PC-3 (cell line): ENCODE results near the gene KIT. TPM values are rescaled to one million over a fixed set of nuclear protein-coding genes. Genes with fewer than 3 reads are reported as not detected.
A peak's percentile ranks its signal among the peaks of the same experiment; 100 is the strongest.

Experiments
- ATAC-seq: fragments of 200-7000 bp; cut with Tn5 transposase; 2 replicates; pipeline ENCODE4 v1.9.1; 2020; ENCODE audit warnings: mild to moderate bottlenecking, moderate library complexity
- BruUV-seq: library from RNA; stranded (reverse); fragments of 400-500 nt; replicated peaks from 2 replicates; lab custom pipeline; 2021; lab: Mats Ljungman, UMichigan
- CTCF ChIA-PET: fragments of 300-600 bp; sonication (Branson Sonifier 250); formaldehyde crosslinking; loops from one replicate; lab custom pipeline; 2022; ENCODE audit warnings: antibody characterized with exemption; lab: Charles Lee
- POLR2A ChIA-PET: fragments of 300-600 bp; sonication (Branson Sonifier 250); formaldehyde crosslinking; loops from one replicate; lab custom pipeline; 2022; ENCODE audit warnings: antibody characterized with exemption; ENCODE audit not compliant: unreplicated experiment; lab: Charles Lee
- DNase-seq: peaks from one replicate; pipeline ENCODE4 v3.0.0-alpha.2; 2015
- H2AFZ ChIP-seq: fragments of 300-600 bp; sonication (generic); 2 replicates; pipeline ENCODE4 v1.6.0; 2016; ENCODE audit warnings: antibody characterized with exemption, low read length
- H3F3A ChIP-seq: fragments of 300-600 bp; sonication (generic); one replicate; pipeline ENCODE4 v1.6.0; 2017; ENCODE audit warnings: antibody characterized with exemption, low read length, control low read depth, mild to moderate bottlenecking; ENCODE audit not compliant: unreplicated experiment
- H3K27ac ChIP-seq: fragments of 300-600 bp; sonication (generic); 2 replicates; pipeline ENCODE4 v1.5.1; 2016; ENCODE audit warnings: mild to moderate bottlenecking, low read length
- H3K27me3 ChIP-seq: fragments of 300-600 bp; sonication (generic); 2 replicates; pipeline ENCODE4 v1.6.1; 2016; ENCODE audit warnings: low read length, mixed read lengths
- H3K36me3 ChIP-seq: fragments of 300-600 bp; sonication (generic); 2 replicates; pipeline ENCODE4 v1.6.1; 2016; ENCODE audit warnings: low read depth, mixed run types, low read length, mixed read lengths
- H3K4me1 ChIP-seq: fragments of 300-600 bp; sonication (generic); 2 replicates; pipeline ENCODE4 v1.5.1; 2016; ENCODE audit warnings: low read length; ENCODE audit not compliant: insufficient read depth
- H3K4me2 ChIP-seq: fragments of 300-600 bp; sonication (generic); 2 replicates; pipeline ENCODE4 v1.6.0; 2016; ENCODE audit warnings: low read length
- H3K4me3 ChIP-seq: fragments of 300-600 bp; sonication (generic); 2 replicates; pipeline ENCODE4 v1.5.1; 2016; ENCODE audit warnings: mild to moderate bottlenecking, low read length, mixed read lengths
- H3K79me2 ChIP-seq: fragments of 300-600 bp; sonication (generic); 2 replicates; pipeline ENCODE4 v1.6.1; 2017; ENCODE audit warnings: low read length, mixed read lengths
- H3K9ac ChIP-seq: fragments of 300-600 bp; sonication (generic); 2 replicates; pipeline ENCODE4 v1.6.0; 2016; ENCODE audit warnings: mild to moderate bottlenecking, low read length
- H3K9me2 ChIP-seq: fragments of 300-600 bp; sonication (generic); replicated peaks from 2 replicates; pipeline ENCODE4 v1.6.1; 2016; ENCODE audit warnings: mixed run types, low read length, mixed read lengths
- H3K9me3 ChIP-seq: fragments of 300-600 bp; sonication (generic); 2 replicates; pipeline ENCODE4 v1.6.1; 2016; ENCODE audit warnings: low read length, mixed read lengths
- H4K20me1 ChIP-seq: fragments of 300-600 bp; sonication (generic); 2 replicates; pipeline ENCODE4 v1.6.1; 2016; ENCODE audit warnings: low read length, mixed read lengths
- CTCF ChIP-seq: fragments of 300-600 bp; sonication (generic); conservative IDR thresholded peaks from 2 replicates; pipeline ENCODE4 v1.5.1; 2017; ENCODE audit warnings: antibody characterized with exemption, low read depth, mild to moderate bottlenecking, low read length
- EZH2 ChIP-seq: fragments of 300-600 bp; sonication (generic); IDR thresholded peaks from one replicate; pipeline ENCODE4 v1.6.1; 2017; ENCODE audit warnings: antibody characterized with exemption, mild to moderate bottlenecking, low read length; ENCODE audit not compliant: unreplicated experiment
- EZH2phosphoT487 ChIP-seq: fragments of 300-600 bp; sonication (generic); IDR thresholded peaks from 2 replicates; pipeline ENCODE4 v1.6.1; 2018; ENCODE audit warnings: mild to moderate bottlenecking, antibody characterized with exemption, low read length, borderline replicate concordance
- intact Hi-C: fragments of 100-400 bp; cut with micrococcal nuclease; formaldehyde crosslinking; loops from 2 replicates; pipeline ENCODE4 v1.9.0; 2023
- total RNA-seq: library from RNA; depleted of rRNA; stranded (reverse); fragments of >200 nt; gene quantifications from 2 replicates; pipeline ENCODE4 v1.2.3, GENCODE V29; 2014

Gene KIT
- total RNA-seq, 1 experiment from 2014 or later = not detected

- H2AFZ ChIP-seq = no peak overlapping the region
- ATAC-seq = no peak
- no peaks in the 10 kb centered on the region for H3K36me3 ChIP-seq
- no peaks in the 10 kb centered on the region for H3F3A ChIP-seq
- intact Hi-C loops = no loop called here
- no peak for DNase-seq
- no TSS peak for BruUV-seq
- H3K9me2 ChIP-seq = no peaks in the 10 kb centered on the region
- no peak overlapping the region for H3K4me3 ChIP-seq
- H3K4me2 ChIP-seq = no peak overlapping the region
- H3K27ac ChIP-seq = no peak overlapping the region
- H4K20me1 ChIP-seq = no peaks in the 10 kb centered on the region
- ChIA-PET POLR2A (no interaction called here), CTCF (no interaction called here)
- no peaks in the 10 kb centered on the region for H3K4me1 ChIP-seq
- H3K9ac ChIP-seq = no peak overlapping the region
- no peak for TF ChIP-seq CTCF
- TF ChIP-seq EZH2phosphoT487 = no peak
- no peak for TF ChIP-seq EZH2
- no peaks in the 10 kb centered on the region for H3K9me3 ChIP-seq
- no peaks in the 10 kb centered on the region for H3K79me2 ChIP-seq
- peaks cover 25% of the 10 kb centered on the region for H3K27me3 ChIP-seq
These were observed 86.7 kb downstream of the KIT start for GRCh38 chr4:54744487-54744886.

DNA sequence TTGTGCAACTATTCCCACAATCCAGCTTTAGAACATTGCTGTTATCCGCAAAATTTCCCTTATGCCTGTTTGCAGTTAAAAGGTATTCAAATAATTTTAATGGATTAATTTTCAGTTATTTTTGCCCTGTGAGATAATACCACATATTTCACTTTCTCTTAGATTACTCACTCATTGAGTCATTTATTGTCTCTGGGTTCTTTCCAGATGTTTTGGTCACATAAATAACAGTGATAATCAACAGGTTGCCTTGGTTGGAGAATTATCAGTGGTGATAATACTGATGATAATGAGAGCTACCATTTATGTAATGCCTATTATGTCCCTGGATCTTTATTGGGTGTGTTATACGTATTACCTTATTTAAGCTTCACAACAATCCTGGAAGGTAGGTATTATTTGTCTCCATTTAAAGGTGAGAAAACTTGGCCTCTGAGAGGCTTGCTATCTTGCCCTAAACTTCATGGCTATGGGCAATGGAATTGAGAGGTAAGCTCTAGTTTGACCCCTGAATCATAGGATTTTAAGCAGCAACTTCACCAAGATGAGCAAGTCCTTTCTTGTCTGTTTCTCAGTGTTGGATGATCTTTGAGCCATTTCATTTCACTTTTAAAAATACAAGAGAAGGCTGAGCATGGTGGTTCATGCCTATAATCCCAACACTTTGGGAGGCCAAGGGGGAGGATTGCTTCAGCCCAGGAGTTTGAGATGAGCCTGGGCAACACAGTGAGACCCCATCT, 87.4 kb downstream of the KIT start:
- H3K4me2 ChIP-seq = no peak overlapping the region
- H4K20me1 ChIP-seq = no peaks in the 10 kb centered on the region
- no TSS peak for BruUV-seq
- peaks cover 18% of the 10 kb centered on the region for H3K27me3 ChIP-seq
- H3K9me3 ChIP-seq = no peaks in the 10 kb centered on the region
- DNase-seq (peak; percentile 17), ATAC-seq (no peak)
- H3K9me2 ChIP-seq = no peaks in the 10 kb centered on the region
- no peak overlapping the region for H3K9ac ChIP-seq
- ChIA-PET CTCF (no interaction called here), POLR2A (no interaction called here)
- no peaks in the 10 kb centered on the region for H3K4me1 ChIP-seq
- intact Hi-C loops = no loop called here
- H3K4me3 ChIP-seq = no peak overlapping the region
- H3K36me3 ChIP-seq = no peaks in the 10 kb centered on the region
- H3K27ac ChIP-seq = no peak overlapping the region
- no peaks in the 10 kb centered on the region for H3K79me2 ChIP-seq
- TF ChIP-seq EZH2 = no peak
- no peak for TF ChIP-seq CTCF
- no peak for TF ChIP-seq EZH2phosphoT487
- no peak overlapping the region for H2AFZ ChIP-seq
- no peaks in the 10 kb centered on the region for H3F3A ChIP-seq

- CTCF ChIA-PET = no interaction called here
- Histone ChIP-seq H3K79me2 (no peaks in the 10 kb centered on the region), H4K20me1 (no peaks in the 10 kb centered on the region), H2AFZ (no peak overlapping the region), H3K9me2 (no peaks in the 10 kb centered on the region), H3K4me2 (no peak overlapping the region), H3K27me3 (peaks cover 8% of the 10 kb centered on the region; the same call in 1 of the 2 replicates), H3F3A (no peaks in the 10 kb centered on the region), H3K9me3 (no peaks in the 10 kb centered on the region), H3K4me3 (no peak overlapping the region), H3K36me3 (no peaks in the 10 kb centered on the region), H3K4me1 (no peaks in the 10 kb centered on the region), H3K9ac (no peak overlapping the region), H3K27ac (no peak overlapping the region)
- intact Hi-C loops = no loop called here
- no peak for ATAC-seq
- no peak for TF ChIP-seq EZH2phosphoT487
- TF ChIP-seq CTCF = no peak
- no peak for TF ChIP-seq EZH2
- DNase-seq = peak; percentile 41
- POLR2A ChIA-PET = no interaction called here
- BruUV-seq = no TSS peak
These were observed 88.5 kb downstream of the KIT start for GRCh38 chr4:54746218-54746617.
